KG1 (cell line): Measurements from ENCODE around the gene CLEC7A.

ENCODE experiments used
- DNase-seq: peaks from one replicate; lab custom pipeline; 2025; lab: John Stamatoyannopoulos, UW

The CLEC7A gene

GRCh38 chr12:10094646-10095395 is 35.2 kb downstream of the CLEC7A start:
- DNase-seq = no peak

- no peak for DNase-seq
Measured at GRCh38 chr12:10088955-10089900, 40.8 kb downstream of the CLEC7A start.

- DNase-seq = no peak
Measured at GRCh38 chr12:10088031-10088430, 42.0 kb downstream of the CLEC7A start.

GRCh38 chr12:10086387-10086786 is 43.6 kb downstream of the CLEC7A start:
- no peak for DNase-seq

DNA sequence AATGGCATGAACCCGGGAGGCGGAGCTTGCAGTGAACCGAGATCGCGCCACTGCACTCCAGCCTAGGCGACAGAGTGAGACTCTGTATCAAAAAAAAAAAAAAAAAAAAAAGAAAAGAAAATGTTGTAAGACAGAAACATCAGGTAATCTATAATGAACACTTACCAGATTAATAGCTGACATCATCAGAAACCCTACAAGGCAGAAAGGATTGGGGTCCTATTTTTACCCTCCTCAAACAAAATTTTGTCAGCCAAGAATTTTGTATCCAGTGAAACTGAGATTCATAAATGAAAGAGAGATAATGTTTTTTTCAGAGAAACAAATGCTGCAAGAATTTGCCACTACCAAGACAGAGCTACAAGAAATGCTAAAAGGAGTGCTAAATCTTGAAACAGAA is 45.3 kb downstream of the CLEC7A start:
- DNase-seq = no peak

- DNase-seq = no peak
Measured at GRCh38 chr12:10082117-10082874, 47.7 kb downstream of the CLEC7A start.

DNA sequence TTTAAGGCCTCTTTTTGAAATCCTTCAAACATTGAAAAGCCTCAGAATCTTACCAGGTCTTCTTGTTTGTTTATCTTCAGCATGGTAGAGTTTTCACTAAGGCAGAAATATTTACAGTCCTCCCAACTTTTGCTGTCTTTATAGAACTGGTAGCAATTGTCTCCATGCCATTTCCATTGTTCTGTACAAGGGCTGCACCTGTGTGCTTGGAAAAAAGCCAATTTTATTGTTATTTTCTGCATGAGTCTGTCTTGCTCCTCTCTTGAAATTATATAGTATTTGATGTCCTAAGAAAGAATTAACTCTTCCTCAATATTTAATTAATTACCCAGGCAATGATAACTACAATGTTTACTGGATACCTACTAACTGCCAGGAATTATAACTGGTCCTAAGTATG is 54.5 kb downstream of the CLEC7A start:
- no peak for DNase-seq

GRCh38 chr12:10073261-10073660 is 56.7 kb downstream of the CLEC7A start:
- DNase-seq = no peak

DNA sequence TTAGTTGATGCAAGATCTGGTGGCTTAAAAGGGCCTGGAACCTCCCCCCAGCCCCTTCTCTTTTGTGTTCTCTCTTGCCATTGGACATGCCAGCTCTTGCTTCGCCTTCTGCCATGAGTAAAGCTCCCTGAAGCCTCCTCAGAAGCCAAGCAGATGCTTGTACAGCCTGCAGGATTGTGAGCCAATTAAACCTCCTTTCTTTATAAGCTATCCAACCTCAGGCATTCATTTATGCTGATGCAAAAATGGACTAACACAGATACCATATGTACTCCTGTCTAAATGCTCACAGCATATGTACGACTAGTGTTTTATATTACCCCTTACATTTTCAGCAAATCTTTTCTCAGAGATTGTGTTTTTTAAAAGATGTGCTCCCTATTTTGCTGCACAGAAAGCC is 57.9 kb downstream of the CLEC7A start:
- DNase-seq = no peak

DNA sequence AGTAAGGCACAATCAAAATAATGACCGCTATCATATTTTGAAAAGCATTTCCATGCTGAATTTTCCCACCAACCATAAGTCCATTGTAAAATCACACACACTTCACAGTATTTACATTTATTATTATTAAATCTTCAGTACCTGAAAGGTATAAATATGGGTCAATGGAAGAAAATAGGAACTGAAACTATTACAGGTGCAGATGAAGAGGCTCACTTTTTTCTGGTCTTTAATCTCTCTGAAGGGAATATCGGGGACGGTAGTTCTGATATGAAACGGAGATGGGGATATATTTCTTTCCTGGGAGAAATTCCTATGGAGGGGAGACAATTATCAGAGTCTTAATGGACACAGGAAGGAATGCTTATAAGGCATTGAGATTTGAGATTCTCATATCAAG is 59.6 kb downstream of the CLEC7A start:
- no peak for DNase-seq

DNA sequence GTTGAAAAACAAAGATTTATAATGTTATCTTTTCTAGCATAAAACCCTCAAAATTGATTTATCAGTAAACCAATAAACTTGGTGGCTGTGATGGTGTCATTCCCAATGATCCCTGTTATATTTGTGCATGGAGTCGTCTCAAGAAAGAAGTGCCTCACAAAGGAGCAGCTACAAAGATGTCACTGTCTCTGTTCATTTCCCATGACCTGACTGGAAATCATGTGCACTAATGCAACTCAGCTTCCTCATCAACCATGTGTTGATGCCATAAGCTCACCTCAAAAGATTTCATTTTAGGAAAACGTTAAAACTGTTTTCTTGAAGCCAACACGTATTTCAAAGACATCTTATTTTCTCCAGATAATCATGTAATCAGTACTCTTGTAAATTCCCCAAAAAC is 60.0 kb downstream of the CLEC7A start:
- no peak for DNase-seq

GRCh38 chr12:10069099-10069498 is 60.9 kb downstream of the CLEC7A start:
- peak; percentile 61 for DNase-seq

GRCh38 chr12:10068644-10069043 is 61.4 kb downstream of the CLEC7A start:
- DNase-seq = no peak

DNA sequence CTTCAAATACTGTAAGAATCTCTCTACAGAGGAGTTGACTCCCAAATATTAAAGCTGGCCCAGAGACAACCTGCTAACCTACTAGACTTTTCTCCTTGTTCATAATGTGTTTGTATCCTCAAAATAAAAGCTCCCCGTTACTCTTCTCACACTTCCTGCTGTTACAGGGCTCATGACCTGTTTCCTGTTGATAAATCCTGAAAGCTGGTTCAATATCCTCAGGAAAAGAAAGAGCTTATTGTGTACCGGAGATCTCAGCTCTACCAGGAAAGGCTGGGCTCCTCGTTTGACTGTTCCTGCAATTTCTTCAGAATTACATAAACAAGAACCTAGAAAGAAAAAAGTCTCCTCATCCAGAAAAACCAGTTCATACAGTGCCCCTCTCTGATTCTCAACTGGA is 62.1 kb downstream of the CLEC7A start:
- peak; percentile 27 for DNase-seq

- DNase-seq = no peak
Measured at GRCh38 chr12:10067264-10067663, 62.7 kb downstream of the CLEC7A start.
